Measurements from ENCODE around the gene GALNT10.

DNA sequence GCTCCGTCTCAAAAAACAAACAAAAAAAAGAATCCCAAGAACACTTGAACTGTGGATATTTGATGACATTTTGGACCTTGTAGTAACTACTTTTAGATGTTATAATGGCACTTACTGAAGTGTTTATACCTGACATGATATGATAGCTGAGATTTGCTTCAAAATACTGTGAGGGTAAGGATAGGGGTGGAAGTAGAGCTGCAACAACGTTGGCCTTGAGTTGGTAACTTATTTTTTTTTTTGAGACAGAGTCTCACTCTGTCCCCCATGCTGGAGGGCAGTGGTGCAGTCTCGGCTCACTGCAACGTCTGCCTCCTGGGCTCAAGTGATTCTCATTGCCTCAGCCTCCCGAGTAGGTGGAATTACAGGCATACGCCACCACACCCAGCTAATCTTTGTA, 224.6 kb downstream of the GALNT10 start:
- no peak for TF ChIP-seq POLR2A (IDR thresholded peaks at IDR 0.05)
- TF ChIP-seq, protein P1, sequence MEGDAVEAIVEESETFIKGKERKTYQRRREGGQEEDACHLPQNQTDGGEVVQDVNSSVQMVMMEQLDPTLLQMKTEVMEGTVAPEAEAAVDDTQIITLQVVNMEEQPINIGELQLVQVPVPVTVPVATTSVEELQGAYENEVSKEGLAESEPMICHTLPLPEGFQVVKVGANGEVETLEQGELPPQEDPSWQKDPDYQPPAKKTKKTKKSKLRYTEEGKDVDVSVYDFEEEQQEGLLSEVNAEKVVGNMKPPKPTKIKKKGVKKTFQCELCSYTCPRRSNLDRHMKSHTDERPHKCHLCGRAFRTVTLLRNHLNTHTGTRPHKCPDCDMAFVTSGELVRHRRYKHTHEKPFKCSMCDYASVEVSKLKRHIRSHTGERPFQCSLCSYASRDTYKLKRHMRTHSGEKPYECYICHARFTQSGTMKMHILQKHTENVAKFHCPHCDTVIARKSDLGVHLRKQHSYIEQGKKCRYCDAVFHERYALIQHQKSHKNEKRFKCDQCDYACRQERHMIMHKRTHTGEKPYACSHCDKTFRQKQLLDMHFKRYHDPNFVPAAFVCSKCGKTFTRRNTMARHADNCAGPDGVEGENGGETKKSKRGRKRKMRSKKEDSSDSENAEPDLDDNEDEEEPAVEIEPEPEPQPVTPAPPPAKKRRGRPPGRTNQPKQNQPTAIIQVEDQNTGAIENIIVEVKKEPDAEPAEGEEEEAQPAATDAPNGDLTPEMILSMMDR (IDR thresholded peaks at IDR 0.05 in 8 of 11, conservative IDR thresholded peaks at IDR 0.05 in 3 of 11), result no peak

Data from spleen (tissue), 7 donors.